Measurements from ENCODE around the gene SPATA16.
A peak's percentile ranks its signal among the peaks of the same experiment; 100 is the strongest.

Gene SPATA16

DNA sequence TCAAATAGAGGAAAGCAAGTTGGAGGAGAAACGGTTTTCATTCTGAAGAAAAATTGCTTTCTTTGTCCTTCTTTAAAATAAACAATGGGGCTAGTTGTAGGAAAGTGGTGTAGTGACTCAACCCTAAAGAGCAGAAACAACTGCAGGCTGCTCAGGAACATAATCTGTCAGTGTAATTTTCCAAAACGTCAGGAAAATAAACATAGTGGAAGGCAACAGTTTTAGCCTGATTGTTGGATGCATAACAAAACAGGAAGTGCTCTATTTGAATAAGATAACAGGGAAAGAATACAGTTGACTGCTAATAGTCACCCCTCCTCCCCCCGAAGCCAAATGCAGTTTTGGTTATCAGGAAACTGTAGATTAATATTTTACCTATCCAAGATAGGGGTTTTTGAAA is 222.9 kb downstream of the SPATA16 start:
- Histone ChIP-seq H2BK15ac (replicated peaks; ENCODE audit: low read depth) (peak overlapping the region; percentile 74), H3K23ac (ENCODE audit: low read length) (no peak overlapping the region), H4K5ac (ENCODE audit: low read length) (no peak overlapping the region), H3K27ac (ENCODE audit: low read depth, low read length) (no peak overlapping the region), H3K27me3 (ENCODE audit: insufficient read depth, low read length, poor library complexity) (no peaks in the 10 kb centered on the region), H3K4me3 (ENCODE audit: low read length) (no peak overlapping the region), H2AK5ac (ENCODE audit: low read length) (no peak overlapping the region), H3K4me2 (ENCODE audit: low read length) (no peak overlapping the region), H3K18ac (ENCODE audit: low read length) (peak overlapping the region; percentile 75), H4K8ac (ENCODE audit: low read depth, low read length) (peak overlapping the region; percentile 56), H3K79me1 (ENCODE audit: low read length) (no peaks in the 10 kb centered on the region), H3K4ac (ENCODE audit: low read depth, low read length) (no peak overlapping the region), H3K36me3 (ENCODE audit: control insufficient read depth, insufficient read depth, low read length) (no peaks in the 10 kb centered on the region), H2BK120ac (ENCODE audit: low read depth, low read length) (no peak overlapping the region), H2BK5ac (ENCODE audit: low read length) (no peak overlapping the region), H3K79me2 (ENCODE audit: control insufficient read depth, insufficient read depth, low read length) (no peaks in the 10 kb centered on the region), H3K4me1 (ENCODE audit: control insufficient read depth, low read depth, low read length) (peaks cover 9% of the 10 kb centered on the region), H3K9ac (ENCODE audit: low read length) (no peak overlapping the region), H3K56ac (ENCODE audit: low read length) (no peak overlapping the region)
- no CpG with 5 or more reads among the region's 3 CpGs for WGBS (ENCODE audit: extremely low coverage, insufficient coverage, low lambda C conversion rate)
- peak; percentile 43 for DNase-seq

DNA sequence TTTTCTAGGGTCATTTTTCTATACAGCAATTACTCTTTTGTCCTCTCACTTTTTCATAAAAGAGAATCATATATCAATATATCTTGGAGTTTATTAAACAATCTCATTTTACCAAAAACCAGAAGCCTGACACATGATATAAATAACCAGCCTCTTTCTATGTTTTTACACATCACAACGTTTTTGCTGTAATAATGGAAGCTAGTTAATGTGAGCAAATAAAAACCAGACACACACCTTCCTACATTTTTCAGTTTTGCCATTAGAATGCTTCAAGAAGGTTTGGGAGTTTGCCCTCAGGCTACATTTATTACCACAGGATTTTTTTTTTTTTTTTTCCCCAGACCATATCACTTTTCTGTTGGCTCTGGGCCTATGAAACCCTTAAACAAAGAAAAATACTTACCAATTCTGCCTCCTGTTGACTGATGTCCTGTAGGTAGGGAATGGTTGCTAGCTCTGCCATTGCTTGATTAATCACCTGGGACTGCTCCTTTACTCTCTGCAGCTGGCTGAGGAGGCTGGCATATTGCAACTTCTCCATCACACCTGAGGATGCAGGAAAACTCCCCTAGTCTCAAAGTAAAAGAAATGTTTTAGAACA is 225.0 kb downstream of the SPATA16 start:
- Histone ChIP-seq H3K79me1 (ENCODE audit: low read length) (no peaks in the 10 kb centered on the region), H3K56ac (ENCODE audit: low read length) (no peak overlapping the region), H3K79me2 (ENCODE audit: control insufficient read depth, insufficient read depth, low read length) (no peaks in the 10 kb centered on the region), H4K8ac (ENCODE audit: low read depth, low read length) (no peak overlapping the region), H3K23ac (ENCODE audit: low read length) (no peak overlapping the region), H2BK15ac (replicated peaks; ENCODE audit: low read depth) (peak overlapping the region; percentile 8), H2BK120ac (ENCODE audit: low read depth, low read length) (no peak overlapping the region), H2AK5ac (ENCODE audit: low read length) (no peak overlapping the region), H3K4me1 (ENCODE audit: control insufficient read depth, low read depth, low read length) (peaks cover 9% of the 10 kb centered on the region), H3K9ac (ENCODE audit: low read length) (no peak overlapping the region), H4K5ac (ENCODE audit: low read length) (no peak overlapping the region), H3K4ac (ENCODE audit: low read depth, low read length) (peak overlapping the region; percentile 43), H3K27ac (ENCODE audit: low read depth, low read length) (no peak overlapping the region), H3K4me2 (ENCODE audit: low read length) (no peak overlapping the region), H3K27me3 (ENCODE audit: insufficient read depth, low read length, poor library complexity) (no peaks in the 10 kb centered on the region), H3K36me3 (ENCODE audit: control insufficient read depth, insufficient read depth, low read length) (no peaks in the 10 kb centered on the region), H2BK5ac (ENCODE audit: low read length) (no peak overlapping the region), H3K4me3 (ENCODE audit: low read length) (no peak overlapping the region), H3K18ac (ENCODE audit: low read length) (no peak overlapping the region)
- no peak for DNase-seq
- no CpG with 5 or more reads among the region's 1 CpG for WGBS (ENCODE audit: extremely low coverage, insufficient coverage, low lambda C conversion rate)

DNA sequence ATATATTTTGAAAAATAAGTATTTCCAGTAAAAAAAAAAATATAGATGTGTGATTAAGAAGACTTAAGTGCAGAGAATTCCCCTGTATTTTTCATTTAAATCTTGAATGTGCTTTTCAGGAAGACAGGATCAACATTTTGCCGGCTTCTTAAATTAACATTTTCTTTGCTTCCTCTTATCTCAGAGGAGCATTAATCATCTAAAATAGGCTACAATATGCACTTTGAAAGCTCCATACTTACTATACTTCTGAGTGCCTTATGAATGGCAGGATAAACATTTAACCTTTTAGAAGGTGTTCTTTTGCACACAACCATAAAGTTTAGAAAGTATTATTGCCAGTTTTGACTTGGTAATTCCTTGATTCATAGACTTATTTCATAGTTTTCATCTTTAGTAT is 226.2 kb downstream of the SPATA16 start:
- no CpG with 5 or more reads among the region's 1 CpG for WGBS (ENCODE audit: extremely low coverage, insufficient coverage, low lambda C conversion rate)
- no peak overlapping the region for H3K27ac ChIP-seq (ENCODE audit: low read depth, low read length)

DNA sequence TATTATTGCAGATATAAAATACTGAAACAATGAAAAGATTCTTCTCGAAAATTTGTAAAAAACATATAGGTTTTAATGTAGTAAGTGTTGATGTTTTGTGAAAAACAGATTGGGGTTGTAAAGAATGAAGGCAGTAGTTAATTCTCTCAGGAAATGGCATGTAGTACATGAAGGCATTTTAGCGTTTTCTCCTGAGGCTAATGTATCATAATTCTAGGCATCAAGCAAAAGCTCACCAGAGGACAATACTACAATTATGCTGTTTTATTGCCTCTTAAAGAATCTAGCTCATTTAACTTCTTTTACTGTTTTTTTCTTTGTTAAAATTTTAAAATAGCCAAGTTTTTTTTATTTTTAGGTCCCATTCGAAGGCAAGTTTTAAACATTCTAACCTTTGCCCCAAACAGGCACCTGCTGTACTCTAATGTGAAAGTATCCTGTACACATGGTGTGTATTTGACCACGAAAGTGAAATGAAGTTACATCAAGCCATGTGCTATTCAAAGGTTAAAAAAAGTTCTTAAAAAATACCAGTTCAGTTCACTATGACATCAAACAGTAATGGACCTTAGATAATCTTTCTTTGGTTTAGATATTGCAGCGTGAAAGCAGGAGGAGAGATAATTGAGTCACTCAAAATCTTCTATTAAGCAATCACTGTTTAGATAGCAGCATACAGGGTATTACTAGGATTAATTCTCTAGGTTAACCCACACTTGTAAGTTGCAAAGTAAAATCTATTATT is 227.0 kb downstream of the SPATA16 start:
- no peak overlapping the region for H2BK120ac ChIP-seq (ENCODE audit: low read depth, low read length)
- H3K27me3 ChIP-seq (ENCODE audit: insufficient read depth, low read length, poor library complexity) = no peaks in the 10 kb centered on the region
- H3K27ac ChIP-seq (ENCODE audit: low read depth, low read length) = no peak overlapping the region
- H4K5ac ChIP-seq (ENCODE audit: low read length) = no peak overlapping the region
- peaks cover 6% of the 10 kb centered on the region for H3K4me1 ChIP-seq (ENCODE audit: control insufficient read depth, low read depth, low read length)
- H3K4ac ChIP-seq (ENCODE audit: low read depth, low read length) = no peak overlapping the region
- no peak for DNase-seq
- H3K36me3 ChIP-seq (ENCODE audit: control insufficient read depth, insufficient read depth, low read length) = no peaks in the 10 kb centered on the region
- no peak overlapping the region for H3K4me2 ChIP-seq (ENCODE audit: low read length)
- no peak overlapping the region for H4K8ac ChIP-seq (ENCODE audit: low read depth, low read length)
- no peak overlapping the region for H3K4me3 ChIP-seq (ENCODE audit: low read length)
- H3K23ac ChIP-seq (ENCODE audit: low read length) = no peak overlapping the region
- H3K56ac ChIP-seq (ENCODE audit: low read length) = no peak overlapping the region
- H2BK5ac ChIP-seq (ENCODE audit: low read length) = no peak overlapping the region
- WGBS (ENCODE audit: extremely low coverage, insufficient coverage, low lambda C conversion rate) = 100% methylated on average over 1 of the region's 5 CpGs
- no peak overlapping the region for H3K18ac ChIP-seq (ENCODE audit: low read length)
- no peaks in the 10 kb centered on the region for H3K79me1 ChIP-seq (ENCODE audit: low read length)
- H2BK15ac ChIP-seq (replicated peaks; ENCODE audit: low read depth) = no peak overlapping the region
- no peak overlapping the region for H3K9ac ChIP-seq (ENCODE audit: low read length)
- H2AK5ac ChIP-seq (ENCODE audit: low read length) = no peak overlapping the region
- no peaks in the 10 kb centered on the region for H3K79me2 ChIP-seq (ENCODE audit: control insufficient read depth, insufficient read depth, low read length)

More for the DNA sequence above, 226.2 kb downstream of the SPATA16 start:
- H3K56ac ChIP-seq (ENCODE audit: low read length) = no peak overlapping the region
- H2BK15ac ChIP-seq (replicated peaks; ENCODE audit: low read depth) = no peak overlapping the region
- H3K4me1 ChIP-seq (ENCODE audit: control insufficient read depth, low read depth, low read length) = peaks cover 9% of the 10 kb centered on the region
- no peak for DNase-seq
- H3K18ac ChIP-seq (ENCODE audit: low read length) = no peak overlapping the region
- H3K4me2 ChIP-seq (ENCODE audit: low read length) = no peak overlapping the region
- no peaks in the 10 kb centered on the region for H3K27me3 ChIP-seq (ENCODE audit: insufficient read depth, low read length, poor library complexity)
- no peaks in the 10 kb centered on the region for H3K79me2 ChIP-seq (ENCODE audit: control insufficient read depth, insufficient read depth, low read length)
- H3K36me3 ChIP-seq (ENCODE audit: control insufficient read depth, insufficient read depth, low read length) = no peaks in the 10 kb centered on the region
- no peaks in the 10 kb centered on the region for H3K79me1 ChIP-seq (ENCODE audit: low read length)
- H3K4ac ChIP-seq (ENCODE audit: low read depth, low read length) = no peak overlapping the region
- no peak overlapping the region for H2BK5ac ChIP-seq (ENCODE audit: low read length)
- no peak overlapping the region for H3K23ac ChIP-seq (ENCODE audit: low read length)
- H2AK5ac ChIP-seq (ENCODE audit: low read length) = no peak overlapping the region
- H3K9ac ChIP-seq (ENCODE audit: low read length) = no peak overlapping the region
- no peak overlapping the region for H2BK120ac ChIP-seq (ENCODE audit: low read depth, low read length)
- no peak overlapping the region for H4K5ac ChIP-seq (ENCODE audit: low read length)
- no peak overlapping the region for H3K4me3 ChIP-seq (ENCODE audit: low read length)
- H4K8ac ChIP-seq (ENCODE audit: low read depth, low read length) = no peak overlapping the region

DNA sequence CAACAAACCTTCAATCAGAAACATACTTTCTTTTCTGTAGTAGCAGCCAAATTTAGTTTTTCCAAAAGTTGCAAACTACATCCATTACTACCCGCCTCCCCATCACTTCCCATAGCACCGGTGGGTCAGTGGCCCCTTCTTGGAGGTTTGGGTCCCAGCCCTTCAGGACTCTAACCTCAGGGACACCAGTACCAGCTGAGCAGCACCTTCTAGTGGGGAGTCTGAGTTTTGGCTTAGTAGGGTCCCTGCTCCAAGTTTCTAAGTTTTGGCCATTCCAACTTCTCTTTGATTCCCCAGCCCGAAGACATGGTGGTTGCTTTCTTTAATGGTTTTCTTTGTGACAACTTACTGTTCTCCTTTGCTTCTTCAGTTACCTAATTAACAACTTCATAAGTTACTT is 229.9 kb downstream of the SPATA16 start:
- Histone ChIP-seq H3K4me1 (ENCODE audit: control insufficient read depth, low read depth, low read length) (no peaks in the 10 kb centered on the region), H3K9ac (ENCODE audit: low read length) (no peak overlapping the region), H2BK15ac (replicated peaks; ENCODE audit: low read depth) (no peak overlapping the region), H4K5ac (ENCODE audit: low read length) (no peak overlapping the region), H3K56ac (ENCODE audit: low read length) (no peak overlapping the region), H3K23ac (ENCODE audit: low read length) (no peak overlapping the region), H2BK120ac (ENCODE audit: low read depth, low read length) (no peak overlapping the region), H4K8ac (ENCODE audit: low read depth, low read length) (no peak overlapping the region), H2BK5ac (ENCODE audit: low read length) (no peak overlapping the region), H3K36me3 (ENCODE audit: control insufficient read depth, insufficient read depth, low read length) (no peaks in the 10 kb centered on the region), H3K4ac (ENCODE audit: low read depth, low read length) (no peak overlapping the region), H3K79me2 (ENCODE audit: control insufficient read depth, insufficient read depth, low read length) (no peaks in the 10 kb centered on the region), H3K27me3 (ENCODE audit: insufficient read depth, low read length, poor library complexity) (no peaks in the 10 kb centered on the region), H3K79me1 (ENCODE audit: low read length) (no peaks in the 10 kb centered on the region), H2AK5ac (ENCODE audit: low read length) (no peak overlapping the region), H3K4me3 (ENCODE audit: low read length) (no peak overlapping the region), H3K4me2 (ENCODE audit: low read length) (no peak overlapping the region), H3K18ac (ENCODE audit: low read length) (no peak overlapping the region), H3K27ac (ENCODE audit: low read depth, low read length) (no peak overlapping the region)
- DNase-seq = peak; percentile 31
- WGBS (ENCODE audit: extremely low coverage, insufficient coverage, low lambda C conversion rate) = no CpG with 5 or more reads among the region's 3 CpGs

Measured in mesendoderm (in vitro differentiated cells).